ENCODE results near the gene MME.
"Not testable (repeated sequence)": the region's sequence is repeated elsewhere in the genome, so short reads cannot be mapped to it uniquely, and the experiment has no call there.

Gene MME

GRCh38 chr3:155204851-155205250 is 124.7 kb downstream of the MME start:
- no peak for DNase-seq (ENCODE audit: low read depth, low spot score)
- Histone ChIP-seq H3K27me3 (ENCODE audit: insufficient read depth, insufficient read length) (no peaks in the 10 kb centered on the region), H3K4me3 (ENCODE audit: insufficient read length, low read depth) (no peak overlapping the region), H3K4me1 (ENCODE audit: insufficient read depth, insufficient read length) (no peaks in the 10 kb centered on the region), H3K9ac (ENCODE audit: insufficient read length, low read depth) (no peak overlapping the region), H3K9me3 (ENCODE audit: insufficient read depth, low read length) (no peaks in the 10 kb centered on the region), H3K36me3 (ENCODE audit: insufficient read depth, insufficient read length, low read length) (no peaks in the 10 kb centered on the region)
- TF ChIP-seq YY1 (IDR thresholded peaks at IDR 0.05; ENCODE audit: insufficient read depth, insufficient read length) = no peak
- no peak for TF ChIP-seq SUZ12 (IDR thresholded peaks at IDR 0.05; ENCODE audit: extremely low read depth, insufficient read depth, insufficient read length)
- no peak for TF ChIP-seq ZNF274 (IDR thresholded peaks at IDR 0.05; ENCODE audit: low read depth, low read length)

GRCh38 chr3:155208183-155208800 is 128.2 kb downstream of the MME start:
- no peaks in the 10 kb centered on the region for H3K27me3 ChIP-seq (ENCODE audit: insufficient read depth, insufficient read length)
- H3K36me3 ChIP-seq (ENCODE audit: insufficient read depth, insufficient read length, low read length) = no peaks in the 10 kb centered on the region
- no peaks in the 10 kb centered on the region for H3K4me1 ChIP-seq (ENCODE audit: insufficient read depth, insufficient read length)
- TF ChIP-seq SUZ12 (IDR thresholded peaks at IDR 0.05; ENCODE audit: extremely low read depth, insufficient read depth, insufficient read length) = no peak
- no peak for TF ChIP-seq YY1 (IDR thresholded peaks at IDR 0.05; ENCODE audit: insufficient read depth, insufficient read length)
- no peak for TF ChIP-seq ZNF274 (IDR thresholded peaks at IDR 0.05; ENCODE audit: low read depth, low read length)
- no peak overlapping the region for H3K4me3 ChIP-seq (ENCODE audit: insufficient read length, low read depth)
- H3K9ac ChIP-seq (ENCODE audit: insufficient read length, low read depth) = no peak overlapping the region
- no peaks in the 10 kb centered on the region for H3K9me3 ChIP-seq (ENCODE audit: insufficient read depth, low read length)
- no peak for DNase-seq (ENCODE audit: low read depth, low spot score)

DNA sequence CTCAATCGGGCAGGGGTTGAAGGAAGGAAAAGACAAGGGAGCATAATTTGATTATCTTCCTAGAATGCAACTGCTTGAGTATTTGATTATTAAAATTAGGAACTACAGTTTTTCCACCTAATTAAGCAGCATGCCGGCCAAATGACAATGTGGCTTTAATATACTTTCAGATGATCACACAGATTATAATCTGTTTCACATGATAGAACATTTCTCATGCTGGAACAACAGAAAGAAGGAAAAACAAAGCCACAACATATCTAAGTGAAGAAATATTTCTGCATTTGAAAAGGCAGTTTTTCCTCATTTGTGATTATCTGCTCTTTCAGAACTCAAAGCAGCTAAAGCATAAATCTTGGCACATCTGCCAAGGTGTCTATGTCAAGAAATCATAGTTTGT is 130.6 kb downstream of the MME start:
- H3K36me3 ChIP-seq (ENCODE audit: insufficient read depth, insufficient read length, low read length) = no peaks in the 10 kb centered on the region
- H3K9me3 ChIP-seq (ENCODE audit: insufficient read depth, low read length) = no peaks in the 10 kb centered on the region
- TF ChIP-seq YY1 (IDR thresholded peaks at IDR 0.05; ENCODE audit: insufficient read depth, insufficient read length) (no peak), ZNF274 (IDR thresholded peaks at IDR 0.05; ENCODE audit: low read depth, low read length) (no peak), SUZ12 (IDR thresholded peaks at IDR 0.05; ENCODE audit: extremely low read depth, insufficient read depth, insufficient read length) (no peak)
- no peaks in the 10 kb centered on the region for H3K4me1 ChIP-seq (ENCODE audit: insufficient read depth, insufficient read length)
- no peak for DNase-seq (ENCODE audit: low read depth, low spot score)
- no peak overlapping the region for H3K4me3 ChIP-seq (ENCODE audit: insufficient read length, low read depth)
- no peaks in the 10 kb centered on the region for H3K27me3 ChIP-seq (ENCODE audit: insufficient read depth, insufficient read length)
- no peak overlapping the region for H3K9ac ChIP-seq (ENCODE audit: insufficient read length, low read depth)

GRCh38 chr3:155211266-155211665 is 131.1 kb downstream of the MME start:
- DNase-seq (ENCODE audit: low read depth, low spot score) = no peak
- TF ChIP-seq YY1 (IDR thresholded peaks at IDR 0.05; ENCODE audit: insufficient read depth, insufficient read length) (no peak), ZNF274 (IDR thresholded peaks at IDR 0.05; ENCODE audit: low read depth, low read length) (no peak), SUZ12 (IDR thresholded peaks at IDR 0.05; ENCODE audit: extremely low read depth, insufficient read depth, insufficient read length) (no peak)
- Histone ChIP-seq H3K4me3 (ENCODE audit: insufficient read length, low read depth) (no peak overlapping the region), H3K36me3 (ENCODE audit: insufficient read depth, insufficient read length, low read length) (no peaks in the 10 kb centered on the region), H3K9me3 (ENCODE audit: insufficient read depth, low read length) (no peaks in the 10 kb centered on the region), H3K27me3 (ENCODE audit: insufficient read depth, insufficient read length) (no peaks in the 10 kb centered on the region), H3K4me1 (ENCODE audit: insufficient read depth, insufficient read length) (no peaks in the 10 kb centered on the region), H3K9ac (ENCODE audit: insufficient read length, low read depth) (no peak overlapping the region)

DNA sequence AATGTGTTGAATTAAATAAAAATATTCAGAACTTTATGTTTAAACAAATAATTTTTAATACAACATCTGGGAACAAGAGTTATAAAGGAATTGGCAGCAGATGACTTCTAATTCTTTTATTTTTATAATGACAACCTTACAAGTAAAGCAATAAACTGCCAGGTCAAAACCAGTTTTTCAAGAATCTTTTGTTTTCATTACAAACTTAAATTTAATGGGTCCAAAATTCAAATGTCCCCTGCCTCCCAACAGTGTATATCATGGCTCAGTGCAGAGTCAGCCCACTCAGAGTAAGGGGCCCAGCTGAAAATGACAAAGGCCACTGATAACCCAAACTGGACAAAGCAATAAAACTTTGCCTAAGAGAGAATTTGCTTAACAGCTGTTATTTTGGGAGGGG is 131.8 kb downstream of the MME start:
- H3K9me3 ChIP-seq (ENCODE audit: insufficient read depth, low read length) = no peaks in the 10 kb centered on the region
- H3K36me3 ChIP-seq (ENCODE audit: insufficient read depth, insufficient read length, low read length) = no peaks in the 10 kb centered on the region
- DNase-seq (ENCODE audit: low read depth, low spot score) = no peak
- no peak overlapping the region for H3K9ac ChIP-seq (ENCODE audit: insufficient read length, low read depth)
- H3K4me1 ChIP-seq (ENCODE audit: insufficient read depth, insufficient read length) = no peaks in the 10 kb centered on the region
- TF ChIP-seq ZNF274 (IDR thresholded peaks at IDR 0.05; ENCODE audit: low read depth, low read length) (no peak), YY1 (IDR thresholded peaks at IDR 0.05; ENCODE audit: insufficient read depth, insufficient read length) (no peak), SUZ12 (IDR thresholded peaks at IDR 0.05; ENCODE audit: extremely low read depth, insufficient read depth, insufficient read length) (no peak)
- no peaks in the 10 kb centered on the region for H3K27me3 ChIP-seq (ENCODE audit: insufficient read depth, insufficient read length)
- H3K4me3 ChIP-seq (ENCODE audit: insufficient read length, low read depth) = no peak overlapping the region

- not testable (repeated sequence) for H3K9me3 ChIP-seq (ENCODE audit: insufficient read depth, low read length); H3K9ac ChIP-seq (ENCODE audit: insufficient read length, low read depth); DNase-seq (ENCODE audit: low read depth, low spot score); H3K36me3 ChIP-seq (ENCODE audit: insufficient read depth, insufficient read length, low read length); H3K27me3 ChIP-seq (ENCODE audit: insufficient read depth, insufficient read length); H3K4me1 ChIP-seq (ENCODE audit: insufficient read depth, insufficient read length); H3K4me3 ChIP-seq (ENCODE audit: insufficient read length, low read depth)
Observed at GRCh38 chr3:155216007-155216406, 135.9 kb downstream of the MME start.

- DNase-seq (ENCODE audit: low read depth, low spot score) = no peak
- Histone ChIP-seq H3K4me1 (ENCODE audit: insufficient read depth, insufficient read length) (no peaks in the 10 kb centered on the region), H3K4me3 (ENCODE audit: insufficient read length, low read depth) (no peak overlapping the region), H3K9ac (ENCODE audit: insufficient read length, low read depth) (no peak overlapping the region), H3K9me3 (ENCODE audit: insufficient read depth, low read length) (no peaks in the 10 kb centered on the region), H3K27me3 (ENCODE audit: insufficient read depth, insufficient read length) (no peaks in the 10 kb centered on the region), H3K36me3 (ENCODE audit: insufficient read depth, insufficient read length, low read length) (no peaks in the 10 kb centered on the region)
- no peak for TF ChIP-seq SUZ12 (IDR thresholded peaks at IDR 0.05; ENCODE audit: extremely low read depth, insufficient read depth, insufficient read length)
- TF ChIP-seq ZNF274 (IDR thresholded peaks at IDR 0.05; ENCODE audit: low read depth, low read length) = no peak
- TF ChIP-seq YY1 (IDR thresholded peaks at IDR 0.05; ENCODE audit: insufficient read depth, insufficient read length) = no peak
Observed at GRCh38 chr3:155217591-155217990, 137.5 kb downstream of the MME start.

GRCh38 chr3:155218462-155218861 is 138.3 kb downstream of the MME start:
- TF ChIP-seq ZNF274 (IDR thresholded peaks at IDR 0.05; ENCODE audit: low read depth, low read length) = no peak
- TF ChIP-seq SUZ12 (IDR thresholded peaks at IDR 0.05; ENCODE audit: extremely low read depth, insufficient read depth, insufficient read length) = no peak
- TF ChIP-seq YY1 (IDR thresholded peaks at IDR 0.05; ENCODE audit: insufficient read depth, insufficient read length) = no peak
- H3K9ac ChIP-seq (ENCODE audit: insufficient read length, low read depth) = no peak overlapping the region
- no peaks in the 10 kb centered on the region for H3K9me3 ChIP-seq (ENCODE audit: insufficient read depth, low read length)
- H3K27me3 ChIP-seq (ENCODE audit: insufficient read depth, insufficient read length) = no peaks in the 10 kb centered on the region
- H3K36me3 ChIP-seq (ENCODE audit: insufficient read depth, insufficient read length, low read length) = no peaks in the 10 kb centered on the region
- DNase-seq (ENCODE audit: low read depth, low spot score) = no peak
- H3K4me3 ChIP-seq (ENCODE audit: insufficient read length, low read depth) = no peak overlapping the region
- H3K4me1 ChIP-seq (ENCODE audit: insufficient read depth, insufficient read length) = no peaks in the 10 kb centered on the region

Measured in NT2/D1 (cell line).